Panc1 (cell line): Measurements from ENCODE around the gene UBL7. TPM values are rescaled to one million over a fixed set of nuclear protein-coding genes. Genes with fewer than 3 reads are reported as not detected.

ENCODE experiments used
- ATAC-seq: fragments of 200-7000 bp; cut with Tn5 transposase; 2 replicates; pipeline ENCODE4 v1.9.1; 2020; ENCODE audit warnings: mild to moderate bottlenecking, moderate library complexity
- BruUV-seq: library from RNA; stranded (reverse); fragments of 400-500 nt; replicated peaks from 2 replicates; lab custom pipeline; 2021; lab: Mats Ljungman, UMichigan
- CTCF ChIA-PET: fragments of 300-600 bp; sonication (Branson Sonifier 250); formaldehyde crosslinking; loops from one replicate; lab custom pipeline; 2022; ENCODE audit warnings: antibody characterized with exemption; lab: Charles Lee
- POLR2A ChIA-PET: fragments of 300-600 bp; sonication (Branson Sonifier 250); formaldehyde crosslinking; loops from one replicate; lab custom pipeline; 2022; ENCODE audit warnings: antibody characterized with exemption; lab: Charles Lee
- DNase-seq: peaks from one replicate; pipeline ENCODE4 v3.0.0-alpha.2; 2010; ENCODE audit warnings: low read depth, low spot score
- H3K27ac ChIP-seq: 2 replicates; pipeline ENCODE4 v1.5.1; 2011; ENCODE audit warnings: mild to moderate bottlenecking, low read length, inconsistent platforms
- H3K27me3 ChIP-seq: fragments of 200-500 bp; sonication (Bioruptor generic); 2 replicates; pipeline ENCODE4 v1.6.0; 2014; ENCODE audit warnings: low read length, inconsistent platforms; ENCODE audit not compliant: control insufficient read depth, insufficient read depth
- H3K36me3 ChIP-seq: fragments of 200-500 bp; sonication (Bioruptor generic); 2 replicates; pipeline ENCODE4 v1.5.1; 2014; ENCODE audit warnings: inconsistent platforms, mild to moderate bottlenecking, low read length, moderate library complexity; ENCODE audit not compliant: control insufficient read depth, insufficient read depth
- H3K4me1 ChIP-seq: 2 replicates; pipeline ENCODE4 v1.5.1; 2011; ENCODE audit warnings: inconsistent platforms, mild to moderate bottlenecking, low read length, moderate library complexity; ENCODE audit not compliant: control insufficient read depth, insufficient read depth
- H3K4me3 ChIP-seq, 2 experiments: 2 replicates each; pipeline ENCODE4 v1.5.1; 2011 to 2012; ENCODE audit warnings: low read depth in 2 of 2, low read length in 2 of 2, mild to moderate bottlenecking in 2 of 2, inconsistent platforms in 1 of 2, moderate library complexity in 1 of 2
- H3K9me3 ChIP-seq: fragments of 200-500 bp; sonication (Bioruptor generic); 2 replicates; pipeline ENCODE4 v1.5.1; 2014; ENCODE audit warnings: low read depth, mild to moderate bottlenecking, inconsistent platforms, low read length, moderate library complexity; ENCODE audit not compliant: control insufficient read depth, insufficient read depth
- CTCF ChIP-seq: fragments of 450-650 bp; IDR thresholded peaks from 2 replicates; pipeline ENCODE4 v1.5.1; 2017; ENCODE audit warnings: mild to moderate bottlenecking
- POLR2AphosphoS5 ChIP-seq: IDR thresholded peaks from 2 replicates; pipeline ENCODE4 v1.6.1; 2012; ENCODE audit warnings: mild to moderate bottlenecking, low read depth, low read length, moderate library complexity
- REST ChIP-seq, 2 experiments: IDR thresholded peaks; 2 replicates each; pipeline ENCODE4 v1.6.1; 2011 to 2012; ENCODE audit warnings: low read depth in 2 of 2, control low read depth in 1 of 2, low read length in 1 of 2, mild to moderate bottlenecking in 1 of 2, moderate library complexity in 1 of 2; ENCODE audit not compliant: insufficient read depth in 1 of 2
- SIN3A ChIP-seq: IDR thresholded peaks from 2 replicates; pipeline ENCODE4 v1.6.1; 2012; ENCODE audit warnings: low read depth, mild to moderate bottlenecking, low read length, moderate library complexity, borderline replicate concordance; ENCODE audit not compliant: insufficient read depth
- TCF7L2 ChIP-seq: IDR thresholded peaks from 2 replicates; pipeline ENCODE4 v1.6.1; 2011; ENCODE audit warnings: mild to moderate bottlenecking, low read depth, low read length, inconsistent platforms
- in situ Hi-C: cut with HindIII; loops from 2 replicates; pipeline ENCODE4 v1.10.0; 2016; ENCODE audit warnings: low sequenced_read_pairs, low pct_unique_long_range_greater_than_20kb
- intact Hi-C: fragments of 100-400 bp; cut with micrococcal nuclease; formaldehyde crosslinking; loops from one replicate; pipeline ENCODE4 v1.10.0; 2022; ENCODE audit not compliant: unreplicated experiment
- total RNA-seq: library from RNA; stranded (reverse); gene quantifications from one replicate; pipeline ENCODE4 v1.2.1, GENCODE V29; 2021; ENCODE audit not compliant: unreplicated experiment

Gene UBL7
- total RNA-seq, 1 experiment from 2014 or later = 68.5 TPM

- in situ Hi-C loops (no loop called here), intact Hi-C loops (no loop called here)
- POLR2A ChIA-PET = no interaction called here
- H3K4me1 ChIP-seq = no peaks in the 10 kb centered on the region
- DNase-seq (no peak), ATAC-seq (no peak)
- no TSS peak for BruUV-seq
- H3K36me3 ChIP-seq = peaks cover 5% of the 10 kb centered on the region; the same call in 1 of the 2 replicates
- TF ChIP-seq POLR2AphosphoS5 = no peak
- no peak for TF ChIP-seq CTCF
- TF ChIP-seq REST (IDR thresholded peaks at IDR 0.05; ENCODE audit: insufficient read depth in 1 of 2, low read depth in 2 of 2, low read length in 1 of 2) = no peak
- TF ChIP-seq TCF7L2 = no peak
- TF ChIP-seq SIN3A = no peak
- no peak overlapping the region for H3K27ac ChIP-seq
- no peak overlapping the region for H3K4me3 ChIP-seq
- CTCF ChIA-PET = no interaction called here
- H3K27me3 ChIP-seq = no peaks in the 10 kb centered on the region
- H3K9me3 ChIP-seq = no peaks in the 10 kb centered on the region
These were observed 11.9 kb downstream of the UBL7 start for GRCh38 chr15:74449095-74449494.

- Histone ChIP-seq H3K4me1 (no peaks in the 10 kb centered on the region), H3K27ac (no peak overlapping the region), H3K27me3 (no peaks in the 10 kb centered on the region), H3K9me3 (no peaks in the 10 kb centered on the region), H3K4me3 (no peak overlapping the region), H3K36me3 (peaks cover 5% of the 10 kb centered on the region; the same call in 1 of the 2 replicates)
- DNase-seq (no peak), ATAC-seq (no peak)
- no TSS peak for BruUV-seq
- CTCF ChIA-PET = interaction anchor here (0.7 kb wide), 1 partner anchor 52 kb away, joined by 3 read pairs; no protein-coding TSS in a partner anchor
- POLR2A ChIA-PET = interaction anchor here (0.6 kb wide), 1 partner anchor 13 kb away, joined by 6 read pairs; no protein-coding TSS in a partner anchor
- no peak for TF ChIP-seq SIN3A
- no peak for TF ChIP-seq CTCF
- no peak for TF ChIP-seq TCF7L2
- TF ChIP-seq REST (IDR thresholded peaks at IDR 0.05; ENCODE audit: insufficient read depth in 1 of 2, low read depth in 2 of 2, low read length in 1 of 2) = no peak
- TF ChIP-seq POLR2AphosphoS5 = no peak
- in situ Hi-C loops (no loop called here), intact Hi-C loops (no loop called here)
These were observed 14.9 kb downstream of the UBL7 start for GRCh38 chr15:74445816-74446763.
